Activated T-cell treated with anti-CD3 and anti-CD28 coated beads, Interleukin-2, amount 50 U/mL, for 48 hours (primary cell): ENCODE data around the gene PLXNA2.

ENCODE experiments used
- DNase-seq, 2 experiments: peaks; one replicate each; pipeline ENCODE4 v3.0.0-alpha.2; 2020

The PLXNA2 gene

DNA sequence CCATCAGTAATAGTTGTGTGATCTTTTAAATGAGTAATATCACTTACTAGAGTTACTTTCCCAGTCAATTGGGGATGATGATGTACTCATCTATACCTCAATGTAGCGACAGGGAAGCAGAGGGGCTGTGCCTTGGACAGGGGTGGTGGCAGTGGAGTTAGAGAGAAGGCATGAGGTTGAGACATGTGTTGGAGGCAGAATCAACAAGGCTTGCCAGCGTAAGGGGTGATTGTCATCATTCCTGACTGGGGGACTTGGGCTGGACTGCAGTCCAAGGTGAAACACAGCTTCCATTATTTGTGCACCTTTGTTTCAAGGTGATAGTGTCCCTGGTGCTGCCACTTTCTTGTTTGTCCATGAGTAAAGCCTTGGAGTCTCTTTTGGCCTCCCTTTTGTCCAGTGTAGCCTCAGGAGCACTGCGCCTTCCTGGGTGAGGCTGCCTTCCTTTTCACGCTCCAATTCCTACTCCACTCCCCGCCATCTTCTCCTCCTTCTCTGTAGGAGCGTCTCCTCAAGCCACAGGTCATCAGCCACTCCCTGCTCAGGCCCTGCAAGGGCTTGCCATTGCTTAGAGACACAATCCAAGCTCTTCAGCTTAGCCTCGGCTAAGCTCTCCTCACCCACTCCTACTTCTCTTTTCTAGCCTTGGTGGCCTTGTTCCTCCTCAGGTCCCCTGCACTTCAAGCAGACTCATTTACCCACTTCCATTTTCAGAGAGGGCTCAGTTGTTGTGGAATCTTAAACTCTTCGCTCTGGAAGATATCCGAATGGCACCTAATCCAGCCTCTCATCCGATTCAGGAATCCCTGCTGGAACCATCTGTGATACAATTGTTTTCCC, 255.6 kb downstream of the PLXNA2 start:
- DNase-seq, result no peak

DNA sequence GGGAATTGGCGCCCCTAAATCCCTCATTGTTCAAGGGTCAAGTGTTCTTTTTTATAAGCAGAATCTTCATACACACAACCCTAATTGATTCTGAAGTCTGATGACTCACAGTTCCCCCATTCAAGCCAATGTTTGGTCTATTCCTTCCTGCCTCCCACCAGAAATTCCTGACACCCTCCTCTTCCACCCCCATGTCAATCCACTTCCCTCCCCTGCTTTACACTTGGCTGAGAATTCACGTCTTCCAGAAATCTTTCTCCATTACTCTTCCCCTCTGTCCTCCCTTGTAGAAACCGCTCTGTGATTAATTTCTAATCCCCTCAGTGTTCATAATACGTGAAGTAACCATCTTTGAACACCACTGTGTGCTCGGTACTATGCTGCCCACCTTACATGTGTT, 257.0 kb downstream of the PLXNA2 start:
- DNase-seq, result no peak

DNA sequence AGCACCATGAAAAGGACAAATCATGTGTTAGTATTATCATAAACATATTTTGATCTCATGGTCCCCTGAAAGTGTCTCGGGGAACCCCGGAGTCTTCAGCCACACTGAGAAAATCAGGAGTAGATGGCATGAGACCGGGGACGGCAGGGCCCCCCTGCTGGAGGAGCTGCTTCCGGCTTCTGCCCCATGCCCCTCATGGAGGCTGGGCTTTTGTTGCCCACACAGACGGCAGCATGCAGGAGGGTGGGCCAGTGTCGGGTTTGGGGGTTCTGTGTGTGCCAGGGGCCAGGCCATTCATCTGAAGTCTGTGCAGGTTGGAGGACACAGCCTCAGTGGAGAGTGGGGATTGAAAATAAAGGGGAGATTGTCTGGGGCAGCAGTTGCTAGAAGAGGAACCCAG, 258.2 kb downstream of the PLXNA2 start:
- DNase-seq, result no peak

DNA sequence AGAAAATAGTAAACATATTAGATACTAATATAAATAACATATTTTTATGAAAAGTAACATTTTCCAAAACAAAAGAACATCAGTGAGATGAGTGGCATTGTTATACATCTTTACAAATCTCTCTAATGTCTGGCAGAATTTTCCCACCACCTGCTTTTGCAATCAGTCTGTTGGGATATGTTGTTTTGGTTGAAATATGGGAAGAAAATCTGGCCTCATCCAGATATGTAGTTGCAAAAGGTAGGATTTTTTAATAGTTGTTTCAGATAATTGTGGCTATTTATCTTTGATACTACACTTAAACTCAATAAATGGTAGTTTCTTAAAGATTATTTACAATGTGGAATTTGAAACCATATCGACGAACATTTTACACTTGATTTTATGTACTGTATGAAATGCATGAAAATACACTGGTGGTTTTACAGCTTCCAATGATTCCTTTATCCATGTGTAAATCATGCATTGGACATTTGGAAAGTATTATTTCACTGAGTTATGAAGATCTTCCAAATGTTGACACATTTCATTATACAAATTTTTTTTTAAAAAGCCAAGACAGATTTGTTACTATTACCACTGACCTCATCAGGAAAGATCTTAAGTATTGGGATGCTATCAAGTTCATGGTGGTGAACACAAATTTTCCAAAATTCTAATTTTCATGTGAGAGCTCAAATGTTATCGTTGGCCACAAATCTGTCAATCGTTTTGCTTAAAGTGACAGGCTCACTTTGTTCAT, 259.2 kb downstream of the PLXNA2 start:
- no peak for DNase-seq

DNA sequence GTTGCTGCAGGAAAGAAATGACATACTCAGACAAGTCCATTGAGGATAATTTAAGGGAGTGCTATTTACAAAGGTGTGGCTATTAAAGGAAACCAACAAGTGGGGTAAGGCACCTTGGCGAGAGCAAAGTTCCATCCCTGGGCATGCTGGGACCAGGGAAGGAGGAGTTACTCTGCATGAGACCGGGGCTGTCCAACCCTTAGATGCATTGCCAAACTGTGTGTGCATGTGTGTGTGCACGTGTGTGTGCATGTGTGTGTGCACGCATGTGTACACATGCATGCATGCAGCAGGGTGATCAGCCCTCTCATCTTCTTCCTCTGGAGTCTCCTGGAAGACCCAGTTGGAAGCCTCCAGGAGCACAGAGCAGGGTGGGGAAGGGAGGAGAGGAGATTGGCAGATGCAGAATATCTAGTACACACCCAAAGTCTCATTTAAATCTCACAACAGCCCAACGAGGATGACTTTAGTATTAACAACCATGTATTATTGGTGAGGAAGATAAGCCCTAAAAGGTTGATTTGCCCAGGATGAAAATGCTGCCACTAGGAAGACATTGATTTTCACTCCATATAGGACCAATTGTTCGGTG, 261.0 kb downstream of the PLXNA2 start:
- no peak for DNase-seq

DNA sequence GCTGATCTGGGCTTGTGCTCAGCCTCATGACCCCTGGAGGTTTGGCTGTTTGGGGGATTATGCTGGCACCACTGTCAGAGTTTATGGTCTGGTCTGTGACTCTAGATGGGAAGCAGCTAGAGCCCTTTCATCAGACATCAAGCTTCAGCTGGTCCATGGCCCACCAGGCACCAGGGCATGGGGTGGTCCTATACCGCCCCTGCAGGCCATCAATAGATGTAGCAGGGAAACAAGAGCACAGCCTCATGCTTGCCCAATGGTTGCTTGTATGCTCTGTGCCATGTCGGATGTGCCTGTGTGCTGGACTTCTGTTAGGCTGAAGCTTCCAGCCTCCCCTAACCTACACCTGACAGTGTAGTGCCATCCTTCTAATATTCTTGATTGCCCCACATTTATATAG, 262.2 kb downstream of the PLXNA2 start:
- no peak for DNase-seq

DNA sequence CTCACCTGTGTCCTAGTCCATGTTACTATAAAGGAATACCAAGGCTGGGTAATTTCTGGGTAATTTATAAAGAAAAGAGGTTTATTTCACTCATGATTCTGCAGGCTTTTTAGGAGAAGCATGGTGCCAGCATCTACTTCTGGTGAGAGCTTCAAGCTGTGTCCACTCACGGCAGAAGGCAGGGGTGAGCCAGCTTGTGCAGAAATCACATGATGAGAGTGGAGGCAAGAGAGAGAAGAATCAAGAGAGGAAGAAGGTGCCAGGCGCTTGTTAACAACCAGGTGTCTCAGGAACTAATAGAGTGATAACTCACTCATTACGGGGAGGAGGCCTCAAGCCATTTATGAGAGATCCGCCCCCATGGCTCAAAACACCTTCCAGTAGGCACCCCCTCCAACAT, 265.7 kb downstream of the PLXNA2 start:
- DNase-seq, result no peak

DNA sequence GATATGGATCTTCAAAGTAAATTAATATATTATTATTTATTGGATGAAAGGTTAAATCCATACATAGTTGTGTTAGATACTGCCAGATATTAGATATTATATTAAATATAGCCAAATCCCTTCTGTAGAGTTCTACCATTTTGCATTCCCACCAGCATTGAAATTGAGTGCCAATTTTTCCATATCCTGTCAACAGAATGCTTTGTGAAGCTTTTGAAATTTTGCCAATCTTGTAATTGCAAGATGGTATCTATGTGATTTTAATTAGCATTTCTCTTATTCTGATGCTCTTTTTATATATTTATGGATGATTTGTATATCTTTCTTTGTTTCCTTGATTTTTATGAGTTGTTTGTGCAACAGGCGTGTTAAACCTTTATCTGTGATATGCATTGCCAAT, 266.3 kb downstream of the PLXNA2 start:
- DNase-seq, result no peak

DNA sequence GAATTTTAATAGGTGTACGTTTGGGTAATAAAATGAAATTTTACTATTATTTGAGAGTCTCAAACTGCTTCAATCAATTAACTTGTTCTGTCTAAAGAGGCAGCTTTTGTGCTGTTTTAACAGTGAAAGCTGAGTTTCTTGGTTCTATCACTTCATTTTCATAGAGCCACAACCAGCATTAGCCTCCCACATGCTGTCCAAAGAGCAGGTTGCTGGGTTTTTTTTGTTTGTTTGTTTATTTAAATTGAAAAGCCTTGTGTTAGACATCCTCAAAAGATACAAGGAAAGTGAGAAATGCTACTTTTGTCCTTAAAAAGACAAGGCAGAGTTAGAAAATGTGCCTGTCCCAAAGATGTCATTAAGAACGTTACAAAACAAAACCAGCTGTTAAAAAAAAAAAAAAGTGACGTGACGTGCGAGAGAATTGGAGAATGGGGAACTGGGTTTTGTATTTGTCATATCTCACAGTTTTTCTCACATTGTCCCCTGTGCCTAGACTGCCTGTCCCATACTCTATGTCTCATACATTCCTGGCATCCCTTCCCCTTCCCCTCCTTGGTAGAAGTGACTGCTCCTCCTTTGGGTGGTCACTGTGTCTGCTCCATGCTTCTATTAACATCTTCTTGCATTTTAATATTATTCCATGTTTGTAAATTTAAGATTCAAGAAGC, 270.2 kb downstream of the PLXNA2 start:
- no peak for DNase-seq

DNA sequence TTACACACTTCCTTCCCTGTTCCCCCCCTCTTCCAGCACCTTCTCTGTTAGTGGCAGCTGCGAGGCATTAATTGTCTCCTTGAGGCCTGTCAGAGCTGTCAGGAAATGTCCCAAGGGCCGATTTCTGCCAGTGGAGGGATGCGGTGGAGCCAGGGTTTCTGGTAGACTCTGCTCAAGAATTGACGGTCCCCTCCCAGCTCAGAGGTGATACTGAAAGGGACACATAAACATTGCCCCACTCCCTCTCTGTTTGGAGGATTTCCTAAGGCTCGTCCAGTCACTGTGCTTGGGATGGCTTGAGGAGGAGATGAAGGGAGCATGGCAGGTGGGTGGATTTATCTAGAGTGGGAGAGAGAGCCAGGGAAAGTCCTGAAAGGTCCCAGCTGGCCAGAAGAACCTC, 271.8 kb downstream of the PLXNA2 start:
- no peak for DNase-seq
